Epithelial cell of proximal tubule (primary cell): ENCODE data around the gene LIMS2. TPM values are rescaled to one million over a fixed set of nuclear protein-coding genes. Genes with fewer than 3 reads are reported as not detected.

Experiments used
- DNase-seq: peaks from one replicate; pipeline ENCODE4 v3.0.0-alpha.2; 2011; ENCODE audit warnings: low read depth
- H3K4me3 ChIP-seq: 2 replicates; pipeline ENCODE4 v1.5.1; 2011; ENCODE audit warnings: low read depth, mild to moderate bottlenecking, low read length
- CTCF ChIP-seq: conservative IDR thresholded peaks from 2 replicates; pipeline ENCODE4 v1.5.1; 2012; ENCODE audit warnings: low read depth, mild to moderate bottlenecking, low read length
- total RNA-seq: library from RNA; depleted of rRNA; stranded (reverse); fragments of >200 nt; gene quantifications from 2 replicates; pipeline ENCODE4 v1.2.3, GENCODE V29; 2015

Gene LIMS2
- total RNA-seq, 1 donor from 2014 or later = 1.2 TPM

GRCh38 chr2:127638361-127639110 is 36.8 kb downstream of the LIMS2 start:
- no peak overlapping the region for H3K4me3 ChIP-seq
- no peak for DNase-seq
- no peak for TF ChIP-seq CTCF

- no peak overlapping the region for H3K4me3 ChIP-seq
- DNase-seq = peak; percentile 1
Measured at GRCh38 chr2:127637725-127638252, 37.5 kb downstream of the LIMS2 start.

GRCh38 chr2:127637236-127637630 is 38.1 kb downstream of the LIMS2 start:
- DNase-seq = no peak
- H3K4me3 ChIP-seq = no peak overlapping the region
- no peak for TF ChIP-seq CTCF

More at GRCh38 chr2:127637725-127638252, 37.5 kb downstream of the LIMS2 start:
- no peak for TF ChIP-seq CTCF

- no peak for TF ChIP-seq CTCF
- no peak overlapping the region for H3K4me3 ChIP-seq
- DNase-seq = no peak
Measured at GRCh38 chr2:127636248-127637235, 38.8 kb downstream of the LIMS2 start.

- DNase-seq = no peak
- TF ChIP-seq CTCF = no peak
- no peak overlapping the region for H3K4me3 ChIP-seq
Measured at GRCh38 chr2:127635380-127636237, 39.7 kb downstream of the LIMS2 start.
